Colonic mucosa (tissue), 4 donors: ENCODE measurements around the gene PIAS1. TPM values are rescaled to one million over a fixed set of nuclear protein-coding genes. Genes with fewer than 3 reads are reported as not detected.

ENCODE experiments used
- DNase-seq: peaks from one replicate; pipeline ENCODE4 v3.0.0-alpha.2; 2020
- H3K27ac ChIP-seq: fragments of 200-600 bp; one replicate; pipeline ENCODE4 v1.8.0; 2021
- H3K27me3 ChIP-seq: fragments of 200-600 bp; one replicate; pipeline ENCODE4 v1.8.0; 2021
- H3K36me3 ChIP-seq: fragments of 200-600 bp; one replicate; pipeline ENCODE4 v1.8.0; 2021
- H3K4me1 ChIP-seq: fragments of 200-600 bp; one replicate; pipeline ENCODE4 v1.8.0; 2021; ENCODE audit warnings: mild to moderate bottlenecking
- H3K4me3 ChIP-seq: fragments of 200-600 bp; one replicate; pipeline ENCODE4 v1.8.0; 2021
- H3K9ac ChIP-seq, 2 donors: one replicate each; pipeline ENCODE4 v1.7.0; 2013; ENCODE audit warnings: control low read depth in 2 of 2, low read depth in 2 of 2, low read length in 2 of 2
- H3K9me3 ChIP-seq: fragments of 200-600 bp; one replicate; pipeline ENCODE4 v1.8.0; 2021
- intact Hi-C: fragments of 100-400 bp; cut with DNase I; formaldehyde crosslinking; loops from one replicate; pipeline ENCODE4 v1.14.1; 2022
- total RNA-seq, 2 donors: library from RNA; stranded (reverse); fragmentation: NEBNext Ultra II Directional in 1 of 2; extraction: Animal tissue kit (Norgen Biotek cat#: 25700) in 1 of 2; gene quantifications; one replicate each; pipeline ENCODE4 v1.2.1, GENCODE V29; 2021
- TF ChIP-seq, protein P1 (sequence below): fragments of 200-600 bp; IDR thresholded peaks from one replicate; pipeline ENCODE4 v1.8.0; 2022; ENCODE audit warnings: antibody characterized with exemption, mild to moderate bottlenecking
- donor health status: healthy.
- donor health status: DM: no; HTN: no; CAD: no.
- donor health status: DM: no; HTN: no; CAD: no.

PIAS1 gene
- total RNA-seq, 2 donors from 2014 or later: 26.6 to 33.0 TPM

DNA sequence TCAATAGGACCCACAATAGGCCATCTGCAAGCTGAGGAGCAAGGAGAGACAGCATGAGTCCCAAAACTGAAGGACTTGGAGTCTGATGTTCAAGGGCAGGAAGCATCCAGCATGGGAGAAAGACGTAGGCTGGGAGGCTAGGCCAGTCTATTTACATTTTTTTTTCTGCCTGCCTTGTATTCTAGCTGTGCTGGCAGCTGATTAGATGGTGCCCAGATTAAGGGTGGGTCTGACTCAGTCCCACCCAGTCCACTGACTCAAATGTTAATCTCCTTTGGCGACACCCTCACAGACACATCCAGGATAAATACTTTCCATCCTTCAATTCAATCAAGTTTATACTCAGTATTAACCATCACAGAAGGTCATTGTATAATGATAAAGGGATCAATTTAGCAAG lies 15.9 kb upstream of the PIAS1 start:
- Histone ChIP-seq H3K27ac (no peak overlapping the region), H3K27me3 (no peaks in the 10 kb centered on the region), H3K4me3 (no peak overlapping the region), H3K36me3 (no peaks in the 10 kb centered on the region), H3K9ac (no peak overlapping the region), H3K4me1 (peaks cover 5% of the 10 kb centered on the region), H3K9me3 (no peaks in the 10 kb centered on the region)
- DNase-seq: no peak
- intact Hi-C loops: no loop called here
- TF ChIP-seq, protein P1, sequence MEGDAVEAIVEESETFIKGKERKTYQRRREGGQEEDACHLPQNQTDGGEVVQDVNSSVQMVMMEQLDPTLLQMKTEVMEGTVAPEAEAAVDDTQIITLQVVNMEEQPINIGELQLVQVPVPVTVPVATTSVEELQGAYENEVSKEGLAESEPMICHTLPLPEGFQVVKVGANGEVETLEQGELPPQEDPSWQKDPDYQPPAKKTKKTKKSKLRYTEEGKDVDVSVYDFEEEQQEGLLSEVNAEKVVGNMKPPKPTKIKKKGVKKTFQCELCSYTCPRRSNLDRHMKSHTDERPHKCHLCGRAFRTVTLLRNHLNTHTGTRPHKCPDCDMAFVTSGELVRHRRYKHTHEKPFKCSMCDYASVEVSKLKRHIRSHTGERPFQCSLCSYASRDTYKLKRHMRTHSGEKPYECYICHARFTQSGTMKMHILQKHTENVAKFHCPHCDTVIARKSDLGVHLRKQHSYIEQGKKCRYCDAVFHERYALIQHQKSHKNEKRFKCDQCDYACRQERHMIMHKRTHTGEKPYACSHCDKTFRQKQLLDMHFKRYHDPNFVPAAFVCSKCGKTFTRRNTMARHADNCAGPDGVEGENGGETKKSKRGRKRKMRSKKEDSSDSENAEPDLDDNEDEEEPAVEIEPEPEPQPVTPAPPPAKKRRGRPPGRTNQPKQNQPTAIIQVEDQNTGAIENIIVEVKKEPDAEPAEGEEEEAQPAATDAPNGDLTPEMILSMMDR: no peak

GRCh38 chr15:68040144-68040543 lies 14.0 kb upstream of the PIAS1 start:
- Histone ChIP-seq H3K27me3 (no peaks in the 10 kb centered on the region), H3K4me1 (peaks cover 5% of the 10 kb centered on the region), H3K36me3 (no peaks in the 10 kb centered on the region), H3K4me3 (no peak overlapping the region), H3K9me3 (no peaks in the 10 kb centered on the region), H3K9ac (no peak overlapping the region), H3K27ac (no peak overlapping the region)
- TF ChIP-seq, protein P1: no peak
- intact Hi-C loops: no loop called here
- no peak for DNase-seq

GRCh38 chr15:68042156-68042854 lies 11.8 kb upstream of the PIAS1 start:
- DNase-seq: peak; percentile 16
- no peaks in the 10 kb centered on the region for H3K36me3 ChIP-seq
- TF ChIP-seq, protein P1: no peak
- H3K9me3 ChIP-seq: no peaks in the 10 kb centered on the region
- H3K4me1 ChIP-seq: peaks cover 5% of the 10 kb centered on the region
- H3K9ac ChIP-seq: no peak overlapping the region
- H3K4me3 ChIP-seq: no peak overlapping the region
- intact Hi-C loops: no loop called here
- no peak overlapping the region for H3K27ac ChIP-seq
- H3K27me3 ChIP-seq: no peaks in the 10 kb centered on the region

GRCh38 chr15:68042855-68043222 lies 11.3 kb upstream of the PIAS1 start:
- Histone ChIP-seq H3K27me3 (no peaks in the 10 kb centered on the region), H3K9ac (no peak overlapping the region), H3K4me3 (no peak overlapping the region), H3K9me3 (no peaks in the 10 kb centered on the region), H3K36me3 (no peaks in the 10 kb centered on the region), H3K4me1 (peaks cover 5% of the 10 kb centered on the region), H3K27ac (no peak overlapping the region)
- intact Hi-C loops: no loop called here
- no peak for DNase-seq
- TF ChIP-seq, protein P1: no peak

GRCh38 chr15:68045289-68046265 lies 8.5 kb upstream of the PIAS1 start:
- TF ChIP-seq, protein P1: no peak
- Histone ChIP-seq H3K4me3 (no peak overlapping the region), H3K27me3 (no peaks in the 10 kb centered on the region), H3K36me3 (no peaks in the 10 kb centered on the region), H3K4me1 (peaks cover 5% of the 10 kb centered on the region), H3K9ac (no peak overlapping the region), H3K9me3 (no peaks in the 10 kb centered on the region), H3K27ac (no peak overlapping the region)
- no peak for DNase-seq
- intact Hi-C loops: no loop called here
